Heart left ventricle (tissue), 16 donors: ENCODE data around the gene UNC13B. TPM values are rescaled to one million over a fixed set of nuclear protein-coding genes. Genes with fewer than 3 reads are reported as not detected.

Source experiments
- ATAC-seq, 4 donors: fragments of 200-7000 bp; cut with Tn5 transposase; one replicate each; pipeline ENCODE4 v1.9.1; 2020 to 2022; ENCODE audit warnings: moderate library complexity in 4 of 4, mild to moderate bottlenecking in 3 of 4, moderate number of reproducible peaks in 1 of 4
- DNase-seq, 5 donors: peaks; one replicate each; pipeline ENCODE4 v3.0.0-alpha.2; 2020
- H3K27ac ChIP-seq, 12 donors: fragments of 200-600 bp; sonication (generic) in 4 of 12; one replicate each; pipeline versions ENCODE4 v1.5.0 to v1.8.0; 2016 to 2022; ENCODE audit warnings: mild to moderate bottlenecking in 2 of 12
- H3K27me3 ChIP-seq, 9 donors: fragments of 200-600 bp; sonication (generic) in 2 of 9; one replicate each; pipeline versions ENCODE4 v1.5.1 to v1.8.0; 2016 to 2022; ENCODE audit warnings: mild to moderate bottlenecking in 3 of 9
- H3K36me3 ChIP-seq, 9 donors: fragments of 200-600 bp; sonication (generic) in 2 of 9; one replicate each; pipeline versions ENCODE4 v1.5.0 to v1.8.0; 2018 to 2022; ENCODE audit warnings: mild to moderate bottlenecking in 2 of 9
- H3K4me1 ChIP-seq, 12 donors: fragments of 200-600 bp; sonication (generic) in 4 of 12; one replicate each; pipeline versions ENCODE4 v1.5.0 to v1.8.0; 2016 to 2022; ENCODE audit warnings: mild to moderate bottlenecking in 3 of 12
- H3K4me3 ChIP-seq, 12 donors: fragments of 200-600 bp; sonication (generic) in 4 of 12; one replicate each; pipeline versions ENCODE4 v1.5.0 to v1.8.0; 2017 to 2022; ENCODE audit warnings: mild to moderate bottlenecking in 9 of 12, moderate library complexity in 4 of 12
- H3K9me3 ChIP-seq, 12 donors: fragments of 200-600 bp; sonication (generic) in 4 of 12; one replicate each; pipeline versions ENCODE4 v1.5.0 to v1.8.0; 2016 to 2022; ENCODE audit warnings: mild to moderate bottlenecking in 1 of 12
- POLR2A ChIP-seq, 2 donors: fragments of 450-650 bp; IDR thresholded peaks; one replicate each; pipeline ENCODE4 v1.6.1; 2017; ENCODE audit warnings: antibody characterized with exemption in 2 of 2, mild to moderate bottlenecking in 2 of 2, moderate library complexity in 2 of 2
- WGBS, 4 donors: extraction: QIAGEN DNeasy Blood & Tissue Kit in 2 of 4; methylation state at CpG; one replicate each; pipeline versions ENCODE4 v1.1.5 to v1.1.7; 2013 to 2018; 5-methylcytosine and 5-hydroxymethylcytosine counted together
- intact Hi-C, 10 donors: fragments of 100-400 bp; cut with DNase I; formaldehyde crosslinking; loops; one replicate each; pipeline versions ENCODE4 v1.11.1 to v1.14.2; 2022
- polyA plus RNA-seq, 2 donors: library from polyadenylated mRNA; stranded (reverse); fragments of 200-250 nt; gene quantifications; one replicate each; pipeline ENCODE4 v1.2.3, GENCODE V29; 2013
- total RNA-seq, 9 donors: library from RNA; depleted of rRNA in 2 of 9; stranded (reverse); fragments of >200 nt in 2 of 9; fragmentation: NEBNext Ultra II Directional in 3 of 9; extraction: Animal tissue kit (Norgen Biotek cat#: 25700) in 3 of 9; gene quantifications; one replicate each; pipeline versions ENCODE4 v1.1.0 to v1.2.4, GENCODE V29; 2016 to 2023
- TF ChIP-seq, protein P1 (sequence below), 12 donors: fragments of 200-600 bp; sonication (generic) in 4 of 12; IDR thresholded peaks; one replicate each; pipeline versions ENCODE4 v1.5.0 to v1.8.0; 2018 to 2022; ENCODE audit warnings: antibody characterized with exemption in 12 of 12, mild to moderate bottlenecking in 5 of 12
- donor health status: ischemic (EF 13 %, LVEDD 7.1; RV severe dilation, severe dysfunction).
- donor health status: healthy with polysubstance abuse.
- donor health status: DM: no; HTN: yes; CAD: no.
- donor health status: DM: no; HTN: no; CAD: no.
- donor health status: ischemic (EF 25% LVEDD 6.9; RV normal size, moderate dysfunction).
- donor health status: ischemic (EF 25% LVEDD 5.7; RV mildly dilated, moderate dysfunction).
- donor health status: healthy.
- donor health status: DM: yes; HTN: yes; CAD: no.
- donor health status: ischemic (EF 35%, LVEDD 5.7; RV mildly dilated, moderate dysfunction).
- donor health status: nonischemic (EF 11% LVEDD 7.7; RV severe dilation, severe dysfunction).
- donor health status: DM: yes; HTN: yes; CAD: no.
- donor health status: PGD.
- donor health status: ischemic (EF 29% LVEDD 5.4; RV normal size, mild dysfunction).
- donor health status: nonischemic (EF 23%, LVEDD 6.1; RV moderate dilation, normal function).

UNC13B gene
- total and polyA plus RNA-seq, 11 donors = 8.1 to 30.2 (median 21.2) TPM

DNA sequence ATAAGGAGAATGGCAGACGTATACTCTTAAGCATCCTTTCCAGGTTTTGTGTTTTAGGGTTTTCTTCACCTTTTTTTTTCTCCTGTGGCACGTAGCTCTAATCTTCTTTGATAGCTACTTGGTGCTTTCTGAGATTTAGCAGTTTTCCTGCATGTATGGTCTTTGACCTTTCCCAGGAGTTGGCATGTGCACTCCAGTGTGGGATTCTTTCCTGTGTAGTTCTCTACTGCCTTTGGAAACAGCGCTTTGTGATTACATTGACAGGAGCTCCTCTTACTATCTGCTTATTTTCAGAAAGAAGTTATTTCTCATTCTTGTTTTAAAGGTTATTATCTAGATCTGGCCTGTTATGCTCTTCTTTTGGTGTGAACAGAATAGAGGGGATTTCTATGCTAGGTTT lies 65.5 kb downstream of the UNC13B start:
- Histone ChIP-seq H3K4me1 (peaks cover 0 to 30% (median 15%) of the 10 kb centered on the region in 12 donors), H3K36me3 (no peaks in the 10 kb centered on the region), H3K4me3 (no peak overlapping the region), H3K27ac (peak overlapping the region in 1 of 12 donors; percentile 7), H3K27me3 (no peaks in the 10 kb centered on the region), H3K9me3 (peaks cover 0 to 28% (median 13%) of the 10 kb centered on the region in 12 donors)
- TF ChIP-seq, protein P1, sequence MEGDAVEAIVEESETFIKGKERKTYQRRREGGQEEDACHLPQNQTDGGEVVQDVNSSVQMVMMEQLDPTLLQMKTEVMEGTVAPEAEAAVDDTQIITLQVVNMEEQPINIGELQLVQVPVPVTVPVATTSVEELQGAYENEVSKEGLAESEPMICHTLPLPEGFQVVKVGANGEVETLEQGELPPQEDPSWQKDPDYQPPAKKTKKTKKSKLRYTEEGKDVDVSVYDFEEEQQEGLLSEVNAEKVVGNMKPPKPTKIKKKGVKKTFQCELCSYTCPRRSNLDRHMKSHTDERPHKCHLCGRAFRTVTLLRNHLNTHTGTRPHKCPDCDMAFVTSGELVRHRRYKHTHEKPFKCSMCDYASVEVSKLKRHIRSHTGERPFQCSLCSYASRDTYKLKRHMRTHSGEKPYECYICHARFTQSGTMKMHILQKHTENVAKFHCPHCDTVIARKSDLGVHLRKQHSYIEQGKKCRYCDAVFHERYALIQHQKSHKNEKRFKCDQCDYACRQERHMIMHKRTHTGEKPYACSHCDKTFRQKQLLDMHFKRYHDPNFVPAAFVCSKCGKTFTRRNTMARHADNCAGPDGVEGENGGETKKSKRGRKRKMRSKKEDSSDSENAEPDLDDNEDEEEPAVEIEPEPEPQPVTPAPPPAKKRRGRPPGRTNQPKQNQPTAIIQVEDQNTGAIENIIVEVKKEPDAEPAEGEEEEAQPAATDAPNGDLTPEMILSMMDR (IDR thresholded peaks at IDR 0.05) = no peak
- TF ChIP-seq POLR2A (IDR thresholded peaks at IDR 0.05) = no peak
- DNase-seq (no peak), ATAC-seq (peak in 3 of 4 donors; percentile 29 to 44 (median 30))
- WGBS, 4 donors = 31 to 39% (median 34%) methylated on average over 3 of the region's 3 CpGs
- intact Hi-C loops = loop anchor here in 1 of 10 donors (10.0 kb wide), 1 partner anchor 68 kb away; no protein-coding TSS in a partner anchor

DNA sequence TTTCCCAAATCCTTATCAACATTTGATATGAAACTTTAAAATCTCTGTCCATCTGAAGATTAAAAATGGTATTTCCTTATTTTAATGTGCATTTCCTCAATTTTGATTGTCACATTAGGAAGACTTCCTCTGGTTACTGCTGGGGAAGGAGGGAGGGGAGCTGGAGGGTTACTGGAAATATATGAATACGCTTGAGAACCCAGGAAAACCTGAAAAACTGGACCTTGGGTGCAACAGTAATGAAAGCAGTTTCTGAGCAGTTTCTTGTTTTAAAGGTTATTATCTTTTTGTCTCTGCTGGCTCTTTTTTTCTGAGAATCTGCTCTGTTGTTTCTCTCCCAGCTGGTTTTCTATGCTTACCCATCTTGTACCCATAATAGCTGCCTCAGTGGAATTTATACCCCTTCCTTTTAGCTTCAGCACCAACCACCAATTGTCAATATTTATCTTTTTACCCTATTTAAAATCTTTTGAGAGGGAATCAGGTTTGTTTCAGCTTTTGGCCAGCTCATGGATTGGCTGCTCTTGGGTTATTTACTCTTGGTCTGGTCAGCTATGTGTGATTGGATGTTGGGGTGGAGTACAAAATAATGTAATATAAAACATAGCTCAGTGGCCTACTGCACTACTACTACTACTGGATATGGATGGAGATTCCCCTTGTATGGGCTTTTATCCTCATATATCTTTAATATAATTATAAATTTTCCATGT lies 67.4 kb downstream of the UNC13B start:
- WGBS, 4 donors = 63 to 83% (median 72%) methylated on average over 1 of the region's 1 CpG
- Histone ChIP-seq H3K27me3 (no peaks in the 10 kb centered on the region), H3K36me3 (no peaks in the 10 kb centered on the region), H3K4me3 (no peak overlapping the region), H3K27ac (no peak overlapping the region), H3K4me1 (peaks cover 0 to 30% (median 15%) of the 10 kb centered on the region in 12 donors), H3K9me3 (peaks cover 0 to 9% (median 0%) of the 10 kb centered on the region in 12 donors)
- no peak for TF ChIP-seq POLR2A (IDR thresholded peaks at IDR 0.05)
- TF ChIP-seq, protein P1 (IDR thresholded peaks at IDR 0.05) = no peak
- DNase-seq (no peak), ATAC-seq (no peak)
- intact Hi-C loops = loop anchor here in 1 of 10 donors (10.0 kb wide), 1 partner anchor 66 kb away; no protein-coding TSS in a partner anchor

DNA sequence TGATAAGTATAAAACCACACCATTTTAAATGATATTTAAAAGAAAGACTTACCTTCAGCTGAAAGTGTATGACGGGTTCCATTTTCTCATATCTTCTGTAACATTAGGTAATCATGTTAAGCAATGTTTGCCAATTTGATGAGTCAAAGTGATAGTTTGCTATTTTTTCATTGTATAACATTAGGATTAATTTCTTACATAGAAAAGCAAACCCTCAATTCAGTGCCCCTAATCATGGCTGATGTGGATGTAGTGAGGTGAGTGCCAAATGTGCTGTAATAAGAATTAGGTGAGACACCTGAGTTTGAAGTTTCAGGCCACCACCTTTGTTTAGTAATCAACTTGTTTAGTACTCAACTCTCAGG lies 68.0 kb downstream of the UNC13B start:
- Histone ChIP-seq H3K4me1 (peaks cover 0 to 30% (median 15%) of the 10 kb centered on the region in 12 donors), H3K36me3 (no peaks in the 10 kb centered on the region), H3K27ac (no peak overlapping the region), H3K4me3 (no peak overlapping the region), H3K27me3 (no peaks in the 10 kb centered on the region), H3K9me3 (peaks cover 0 to 3% (median 0%) of the 10 kb centered on the region in 12 donors)
- 94 to 96% (median 96%) methylated on average over 1 of the region's 1 CpG for WGBS, 4 donors
- no peak for TF ChIP-seq POLR2A (IDR thresholded peaks at IDR 0.05)
- TF ChIP-seq, protein P1 (IDR thresholded peaks at IDR 0.05) = no peak
- DNase-seq (no peak), ATAC-seq (no peak)
- intact Hi-C loops = loop anchor here in 1 of 10 donors (10.0 kb wide), 1 partner anchor 65 kb away; no protein-coding TSS in a partner anchor

DNA sequence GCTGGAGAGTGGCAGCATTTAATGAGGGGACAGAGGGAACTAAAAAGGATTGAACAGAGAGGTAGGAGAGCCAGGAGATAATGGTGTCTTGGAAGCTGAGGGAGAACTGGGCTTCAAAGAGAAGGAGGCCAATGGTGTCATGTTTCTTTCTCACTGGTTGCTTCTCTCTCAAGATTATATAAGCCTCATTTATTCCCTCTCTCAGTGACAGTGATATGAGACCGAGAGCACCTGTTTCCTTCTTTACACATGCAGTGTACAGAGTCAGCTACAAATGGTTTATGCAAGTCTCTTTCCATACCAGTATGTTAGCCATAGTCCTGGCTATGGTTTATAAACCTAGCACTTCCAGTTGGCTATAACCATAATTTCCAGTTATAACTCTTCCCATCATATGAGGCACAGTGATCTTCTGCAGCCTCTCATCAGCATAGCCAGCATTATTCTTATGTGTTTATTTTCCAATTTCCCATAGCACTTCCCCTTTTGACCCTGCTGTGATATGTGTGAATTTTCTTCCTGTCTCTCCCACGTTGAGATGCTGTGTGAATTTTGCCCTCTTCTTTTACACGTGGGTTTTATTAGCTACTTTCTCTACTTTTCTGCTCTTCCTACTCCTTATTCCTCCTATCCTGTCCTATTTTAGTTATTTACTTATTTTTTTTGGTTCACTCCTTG lies 71.2 kb downstream of the UNC13B start:
- ATAC-seq = no peak
- 61 to 70% (median 64%) methylated on average over 3 of the region's 3 CpGs for WGBS, 4 donors
- no peak for TF ChIP-seq POLR2A (IDR thresholded peaks at IDR 0.05)
- TF ChIP-seq, protein P1 (IDR thresholded peaks at IDR 0.05) = no peak

More for the DNA sequence above, 71.2 kb downstream of the UNC13B start:
- H3K27me3 ChIP-seq = no peaks in the 10 kb centered on the region
- no peak overlapping the region for H3K27ac ChIP-seq
- H3K4me3 ChIP-seq = no peak overlapping the region
- peaks cover 0 to 9% (median under 1%) of the 10 kb centered on the region in 12 donors for H3K4me1 ChIP-seq
- no peaks in the 10 kb centered on the region for H3K9me3 ChIP-seq
- no peak for DNase-seq
- peaks cover 0 to 12% (median 0%) of the 10 kb centered on the region in 9 donors for H3K36me3 ChIP-seq
- intact Hi-C loops = no loop called here
